HG03139 (cell line): ENCODE data around the gene FANCC.

Source experiments
- ATAC-seq: cut with Tn5 transposase; IDR thresholded peaks from one replicate; pipeline ENCODE4 v1.9.1; 2021; ENCODE audit not compliant: unreplicated experiment

FANCC gene

DNA sequence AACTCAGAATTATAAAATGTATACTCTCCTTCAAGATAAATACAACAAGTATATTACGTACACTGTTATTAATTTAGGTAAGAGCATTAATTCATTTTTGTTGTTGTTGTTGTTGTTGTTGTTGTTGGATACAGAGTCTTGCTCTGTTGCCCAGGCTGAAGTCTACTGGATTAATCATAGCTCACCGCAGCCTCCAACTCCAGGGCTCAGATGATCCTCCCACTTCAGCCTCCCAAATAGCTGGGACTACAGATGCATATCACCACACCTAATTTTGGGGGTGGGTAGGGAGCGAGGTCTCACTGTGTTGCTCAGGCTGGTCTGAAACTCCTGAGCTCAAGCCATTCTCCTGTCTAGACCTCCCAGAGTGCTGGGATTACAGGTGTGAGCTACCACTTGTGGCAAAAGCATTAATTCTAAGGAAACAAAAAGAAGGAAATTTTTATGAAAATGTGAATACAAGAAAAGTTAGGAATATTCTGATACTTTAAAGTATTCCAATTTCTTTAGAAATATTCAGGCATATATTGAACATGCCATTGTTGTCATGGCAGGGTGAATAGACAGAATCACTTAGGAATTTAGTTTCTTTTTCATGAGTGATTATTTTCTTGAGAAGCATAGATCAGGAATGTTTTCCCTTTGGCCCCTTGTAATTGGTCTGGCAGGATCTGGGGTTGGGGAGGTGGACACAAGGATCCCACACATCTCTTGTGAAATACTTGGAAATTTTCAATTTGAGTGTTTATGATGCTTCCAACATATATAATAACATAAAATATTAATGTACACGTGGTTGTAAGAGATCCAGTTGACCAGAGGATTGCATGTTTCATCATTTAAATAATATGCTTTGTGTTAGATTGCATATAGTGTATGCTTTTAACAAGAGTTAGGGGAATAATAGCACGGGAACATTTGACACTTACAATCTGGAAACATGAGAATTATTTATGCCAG lies 263.6 kb downstream of the FANCC start:
- ATAC-seq: no peak

DNA sequence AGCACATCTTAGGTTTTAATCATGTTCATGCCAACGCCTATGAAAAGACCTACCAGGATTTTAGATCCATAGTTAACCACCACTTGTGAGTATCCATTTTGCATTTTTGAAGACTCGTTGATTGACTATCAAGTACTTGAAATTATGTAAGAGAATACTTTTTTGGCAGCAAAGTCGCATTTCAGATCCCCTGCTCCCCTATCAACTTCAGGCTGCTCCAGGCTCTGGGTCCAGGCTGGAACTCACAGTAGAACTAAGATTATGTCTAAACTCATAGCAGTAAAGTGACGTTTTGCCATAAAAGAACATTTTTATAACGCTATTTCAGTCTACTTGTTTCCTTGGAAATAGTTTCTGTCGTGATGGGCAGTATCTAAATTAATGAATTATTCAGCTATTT lies 267.7 kb downstream of the FANCC start:
- no peak for ATAC-seq
